ENCODE data around the gene GGT5. TPM values are rescaled to one million over a fixed set of nuclear protein-coding genes. Genes with fewer than 3 reads are reported as not detected.

GGT5 gene
- total and polyA plus RNA-seq, 2 of the 13 experiments (the other 11 are each of a cell fraction or from before 2014, with no cell fraction given), result 0.69 to 3.1 TPM

DNA sequence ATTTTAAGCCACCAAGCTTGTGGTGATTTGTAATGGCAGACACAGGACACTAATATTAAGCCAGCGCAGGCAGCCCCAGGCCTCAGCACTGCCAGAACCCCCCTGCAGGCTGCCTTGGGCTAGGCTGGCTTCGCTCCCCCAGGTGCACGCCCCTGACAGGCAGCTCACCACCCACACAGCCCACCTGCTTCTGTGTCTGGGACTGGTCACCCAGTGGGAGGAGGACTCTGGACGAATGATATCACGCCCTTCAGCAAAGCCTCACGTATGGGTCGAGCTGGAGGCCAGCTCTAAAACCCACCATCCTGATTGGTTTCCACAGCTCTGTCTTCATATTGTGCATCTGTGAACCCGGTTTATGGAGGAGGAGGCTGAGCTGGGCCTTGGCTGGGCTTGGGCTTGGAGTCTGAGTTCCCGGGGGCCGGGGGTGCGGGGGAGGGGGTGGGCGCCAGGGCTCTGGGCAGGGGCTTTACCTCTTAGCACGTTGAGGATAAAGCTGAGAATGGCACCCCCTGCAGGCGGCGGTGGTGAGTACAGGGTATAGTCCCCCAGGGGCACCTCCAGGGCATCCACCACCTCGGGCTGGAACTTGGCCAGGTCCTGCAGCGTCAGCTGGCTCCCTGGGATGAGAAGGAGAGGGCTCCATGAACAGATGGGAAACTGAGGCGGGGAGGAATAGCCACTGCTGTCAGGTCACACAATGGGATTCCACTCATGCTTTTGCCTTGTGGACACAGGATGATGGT lies 13.8 kb downstream of the GGT5 start (continued):
- peak; percentile 24; the same call in 1 of the 2 replicates for TF ChIP-seq RAD21 (CRISPR knock-in tag; IDR thresholded peaks at IDR 0.05)
- TF ChIP-seq, protein P1, sequence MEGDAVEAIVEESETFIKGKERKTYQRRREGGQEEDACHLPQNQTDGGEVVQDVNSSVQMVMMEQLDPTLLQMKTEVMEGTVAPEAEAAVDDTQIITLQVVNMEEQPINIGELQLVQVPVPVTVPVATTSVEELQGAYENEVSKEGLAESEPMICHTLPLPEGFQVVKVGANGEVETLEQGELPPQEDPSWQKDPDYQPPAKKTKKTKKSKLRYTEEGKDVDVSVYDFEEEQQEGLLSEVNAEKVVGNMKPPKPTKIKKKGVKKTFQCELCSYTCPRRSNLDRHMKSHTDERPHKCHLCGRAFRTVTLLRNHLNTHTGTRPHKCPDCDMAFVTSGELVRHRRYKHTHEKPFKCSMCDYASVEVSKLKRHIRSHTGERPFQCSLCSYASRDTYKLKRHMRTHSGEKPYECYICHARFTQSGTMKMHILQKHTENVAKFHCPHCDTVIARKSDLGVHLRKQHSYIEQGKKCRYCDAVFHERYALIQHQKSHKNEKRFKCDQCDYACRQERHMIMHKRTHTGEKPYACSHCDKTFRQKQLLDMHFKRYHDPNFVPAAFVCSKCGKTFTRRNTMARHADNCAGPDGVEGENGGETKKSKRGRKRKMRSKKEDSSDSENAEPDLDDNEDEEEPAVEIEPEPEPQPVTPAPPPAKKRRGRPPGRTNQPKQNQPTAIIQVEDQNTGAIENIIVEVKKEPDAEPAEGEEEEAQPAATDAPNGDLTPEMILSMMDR (CRISPR knock-in tag; IDR thresholded peaks at IDR 0.05), result peak; percentile 61
- TF ChIP-seq, protein P2, sequence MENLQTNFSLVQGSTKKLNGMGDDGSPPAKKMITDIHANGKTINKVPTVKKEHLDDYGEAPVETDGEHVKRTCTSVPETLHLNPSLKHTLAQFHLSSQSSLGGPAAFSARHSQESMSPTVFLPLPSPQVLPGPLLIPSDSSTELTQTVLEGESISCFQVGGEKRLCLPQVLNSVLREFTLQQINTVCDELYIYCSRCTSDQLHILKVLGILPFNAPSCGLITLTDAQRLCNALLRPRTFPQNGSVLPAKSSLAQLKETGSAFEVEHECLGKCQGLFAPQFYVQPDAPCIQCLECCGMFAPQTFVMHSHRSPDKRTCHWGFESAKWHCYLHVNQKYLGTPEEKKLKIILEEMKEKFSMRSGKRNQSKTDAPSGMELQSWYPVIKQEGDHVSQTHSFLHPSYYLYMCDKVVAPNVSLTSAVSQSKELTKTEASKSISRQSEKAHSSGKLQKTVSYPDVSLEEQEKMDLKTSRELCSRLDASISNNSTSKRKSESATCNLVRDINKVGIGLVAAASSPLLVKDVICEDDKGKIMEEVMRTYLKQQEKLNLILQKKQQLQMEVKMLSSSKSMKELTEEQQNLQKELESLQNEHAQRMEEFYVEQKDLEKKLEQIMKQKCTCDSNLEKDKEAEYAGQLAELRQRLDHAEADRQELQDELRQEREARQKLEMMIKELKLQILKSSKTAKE (CRISPR knock-in tag; IDR thresholded peaks at IDR 0.05; ENCODE audit: borderline replicate concordance), result no peak

DNA sequence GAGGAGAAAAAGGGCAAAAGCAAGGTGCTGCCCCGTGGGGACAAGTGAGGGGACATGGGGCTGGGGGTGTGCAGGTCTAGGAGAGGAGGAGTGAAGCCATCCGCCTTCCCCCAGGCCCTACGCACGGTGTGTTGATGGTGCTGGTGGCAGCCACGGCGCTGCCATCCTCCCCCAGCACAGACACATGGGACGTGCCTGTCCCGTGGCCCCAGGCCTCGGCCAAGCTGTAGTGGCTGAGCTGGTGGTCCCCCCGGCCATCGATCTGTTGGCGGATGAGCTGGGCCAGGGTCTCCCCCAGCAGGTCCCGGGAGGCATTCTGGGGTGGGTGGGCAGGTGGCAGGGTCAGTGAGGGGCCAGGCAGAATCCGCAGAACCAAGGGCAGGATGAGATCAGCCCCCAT lies 18.9 kb downstream of the GGT5 start:
- H3K9ac ChIP-seq (ENCODE audit: insufficient read depth, low read depth, low read length), result no peak overlapping the region
- ChIA-PET POLR2A (no interaction called here), CTCF (ENCODE audit: low intra/inter-chr PET ratio, low total read pairs) (no interaction called here)
- 88% methylated on average over 4 of the region's 14 CpGs for WGBS (ENCODE audit: low lambda C conversion rate)
- FAIRE-seq (no peak), ATAC-seq (no peak), DNase-seq (ENCODE audit: low spot score) (no peak)
- H4K20me1 ChIP-seq (ENCODE audit: insufficient read depth, low read length), result no peaks in the 10 kb centered on the region
- H2AFZ ChIP-seq (ENCODE audit: low read length), result no peak overlapping the region
- H3K27ac ChIP-seq (ENCODE audit: extremely low read length, insufficient read depth, low read length), result no peak overlapping the region
- no peak overlapping the region for H3K4me2 ChIP-seq (ENCODE audit: low read depth, low read length)
- H3K4me3 ChIP-seq (replicated peaks in 1 of 3; ENCODE audit: insufficient read depth in 1 of 3, low read depth in 2 of 3, low read length in 3 of 3), result no peak overlapping the region
- no peaks in the 10 kb centered on the region for H3K36me3 ChIP-seq (replicated peaks in 1 of 2; ENCODE audit: control insufficient read depth in 1 of 2, insufficient read depth in 2 of 2, low read length in 2 of 2)
- H3K27me3 ChIP-seq (ENCODE audit: control insufficient read depth in 1 of 2, insufficient read depth in 2 of 2, low read length in 2 of 2), result no peaks in the 10 kb centered on the region
- intact Hi-C loops (cut with micrococcal nuclease; ENCODE audit: unreplicated experiment) (no loop called here), in situ Hi-C loops (cut with HindIII; ENCODE audit: extremely low pct_ligation_motif_present, low pct_unique_long_range_greater_than_20kb) (no loop called here)
- no peaks in the 10 kb centered on the region for H3K79me2 ChIP-seq (ENCODE audit: insufficient read depth, low read length)
- H3K9me3 ChIP-seq (ENCODE audit: low read length), result no peaks in the 10 kb centered on the region
- peaks cover 5% of the 10 kb centered on the region for H3K4me1 ChIP-seq (ENCODE audit: insufficient read depth, low read length)
- BruUV-seq (replicated peaks), result no TSS peak
- TF ChIP-seq ZNF180 (CRISPR knock-in tag; IDR thresholded peaks at IDR 0.05; ENCODE audit: borderline replicate concordance, low read depth) (no peak), CENPX (CRISPR knock-in tag; IDR thresholded peaks at IDR 0.05) (no peak), EP300 (IDR thresholded peaks at IDR 0.05; ENCODE audit: low read depth in 2 of 2, low read length in 2 of 2) (no peak), EP300 (CRISPR knock-in tag; IDR thresholded peaks at IDR 0.05; ENCODE audit: borderline replicate concordance) (no peak), SYNCRIP (IDR thresholded peaks at IDR 0.05; ENCODE audit: insufficient read depth, low read depth, low read length) (no peak), ZNF782 (CRISPR knock-in tag; IDR thresholded peaks at IDR 0.05; ENCODE audit: borderline replicate concordance) (no peak), SPEN (CRISPR knock-in tag; IDR thresholded peaks at IDR 0.05; ENCODE audit: low read depth) (no peak), ZNF333 (CRISPR knock-in tag; IDR thresholded peaks at IDR 0.05; ENCODE audit: borderline replicate concordance) (no peak), ZNF264 (CRISPR knock-in tag; IDR thresholded peaks at IDR 0.05) (no peak)
- TF ChIP-seq, protein P3, sequence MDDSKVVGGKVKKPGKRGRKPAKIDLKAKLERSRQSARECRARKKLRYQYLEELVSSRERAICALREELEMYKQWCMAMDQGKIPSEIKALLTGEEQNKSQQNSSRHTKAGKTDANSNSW (CRISPR knock-in tag; IDR thresholded peaks at IDR 0.05; ENCODE audit: borderline replicate concordance), result no peak
- TF ChIP-seq, protein P4, sequence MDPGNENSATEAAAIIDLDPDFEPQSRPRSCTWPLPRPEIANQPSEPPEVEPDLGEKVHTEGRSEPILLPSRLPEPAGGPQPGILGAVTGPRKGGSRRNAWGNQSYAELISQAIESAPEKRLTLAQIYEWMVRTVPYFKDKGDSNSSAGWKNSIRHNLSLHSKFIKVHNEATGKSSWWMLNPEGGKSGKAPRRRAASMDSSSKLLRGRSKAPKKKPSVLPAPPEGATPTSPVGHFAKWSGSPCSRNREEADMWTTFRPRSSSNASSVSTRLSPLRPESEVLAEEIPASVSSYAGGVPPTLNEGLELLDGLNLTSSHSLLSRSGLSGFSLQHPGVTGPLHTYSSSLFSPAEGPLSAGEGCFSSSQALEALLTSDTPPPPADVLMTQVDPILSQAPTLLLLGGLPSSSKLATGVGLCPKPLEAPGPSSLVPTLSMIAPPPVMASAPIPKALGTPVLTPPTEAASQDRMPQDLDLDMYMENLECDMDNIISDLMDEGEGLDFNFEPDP (CRISPR knock-in tag; conservative IDR thresholded peaks at IDR 0.05), result no peak
- TF ChIP-seq, protein P5, sequence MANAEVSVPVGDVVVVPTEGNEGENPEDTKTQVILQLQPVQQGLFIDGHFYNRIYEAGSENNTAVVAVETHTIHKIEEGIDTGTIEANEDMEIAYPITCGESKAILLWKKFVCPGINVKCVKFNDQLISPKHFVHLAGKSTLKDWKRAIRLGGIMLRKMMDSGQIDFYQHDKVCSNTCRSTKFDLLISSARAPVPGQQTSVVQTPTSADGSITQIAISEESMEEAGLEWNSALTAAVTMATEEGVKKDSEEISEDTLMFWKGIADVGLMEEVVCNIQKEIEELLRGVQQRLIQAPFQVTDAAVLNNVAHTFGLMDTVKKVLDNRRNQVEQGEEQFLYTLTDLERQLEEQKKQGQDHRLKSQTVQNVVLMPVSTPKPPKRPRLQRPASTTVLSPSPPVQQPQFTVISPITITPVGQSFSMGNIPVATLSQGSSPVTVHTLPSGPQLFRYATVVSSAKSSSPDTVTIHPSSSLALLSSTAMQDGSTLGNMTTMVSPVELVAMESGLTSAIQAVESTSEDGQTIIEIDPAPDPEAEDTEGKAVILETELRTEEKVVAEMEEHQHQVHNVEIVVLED (CRISPR knock-in tag; IDR thresholded peaks at IDR 0.05; ENCODE audit: borderline replicate concordance), result no peak

Data from HepG2 (cell line).